ENCODE data around the gene ZNF616. TPM values are rescaled to one million over a fixed set of nuclear protein-coding genes. Genes with fewer than 3 reads are reported as not detected.

ZNF616 gene
- total RNA-seq, 1 donor from 2014 or later = 5.6 TPM

- DNase-seq = no peak
- no peaks in the 10 kb centered on the region for H3K4me1 ChIP-seq
- H3K27ac ChIP-seq (replicated peaks) = no peak overlapping the region
- peaks cover 100% of the 10 kb centered on the region for H3K36me3 ChIP-seq
- H3K9me3 ChIP-seq (replicated peaks) = peaks cover 100% of the 10 kb centered on the region
- intact Hi-C loops (cut with micrococcal nuclease) = no loop called here
- TF ChIP-seq CTCF (IDR thresholded peaks at IDR 0.05; ENCODE audit: borderline replicate concordance) = no peak
- no peak overlapping the region for H3K4me3 ChIP-seq
- no peaks in the 10 kb centered on the region for H3K27me3 ChIP-seq (ENCODE audit: low read depth)
Observed at GRCh38 chr19:52120286-52120685, 19.5 kb downstream of the ZNF616 start.

- intact Hi-C loops (cut with micrococcal nuclease) = no loop called here
- H3K4me3 ChIP-seq = no peak overlapping the region
Observed at GRCh38 chr19:52115526-52116053, 24.1 kb downstream of the ZNF616 start.

GRCh38 chr19:52114691-52115090 is 25.0 kb downstream of the ZNF616 start:
- Histone ChIP-seq H3K4me3 (no peak overlapping the region), H3K9me3 (replicated peaks) (peaks cover 100% of the 10 kb centered on the region), H3K36me3 (peaks cover 65% of the 10 kb centered on the region), H3K27me3 (ENCODE audit: low read depth) (no peaks in the 10 kb centered on the region), H3K27ac (replicated peaks) (no peak overlapping the region), H3K4me1 (no peaks in the 10 kb centered on the region)
- intact Hi-C loops (cut with micrococcal nuclease) = no loop called here
- DNase-seq = no peak
- TF ChIP-seq CTCF (IDR thresholded peaks at IDR 0.05; ENCODE audit: borderline replicate concordance) = no peak

More at GRCh38 chr19:52115526-52116053, 24.1 kb downstream of the ZNF616 start:
- no peak for DNase-seq
- no peak for TF ChIP-seq CTCF (IDR thresholded peaks at IDR 0.05; ENCODE audit: borderline replicate concordance)
- peaks cover 74% of the 10 kb centered on the region for H3K36me3 ChIP-seq
- peaks cover 100% of the 10 kb centered on the region for H3K9me3 ChIP-seq (replicated peaks)
- no peaks in the 10 kb centered on the region for H3K27me3 ChIP-seq (ENCODE audit: low read depth)
- no peaks in the 10 kb centered on the region for H3K4me1 ChIP-seq
- no peak overlapping the region for H3K27ac ChIP-seq (replicated peaks)

GRCh38 chr19:52112624-52113023 is 27.1 kb downstream of the ZNF616 start:
- Histone ChIP-seq H3K27ac (replicated peaks) (no peak overlapping the region), H3K27me3 (ENCODE audit: low read depth) (no peaks in the 10 kb centered on the region), H3K36me3 (peaks cover 45% of the 10 kb centered on the region), H3K4me1 (no peaks in the 10 kb centered on the region), H3K4me3 (no peak overlapping the region), H3K9me3 (replicated peaks) (peaks cover 100% of the 10 kb centered on the region)
- TF ChIP-seq CTCF (IDR thresholded peaks at IDR 0.05; ENCODE audit: borderline replicate concordance) = no peak
- DNase-seq = no peak
- intact Hi-C loops (cut with micrococcal nuclease) = no loop called here

- Histone ChIP-seq H3K4me1 (no peaks in the 10 kb centered on the region), H3K9me3 (replicated peaks) (peaks cover 100% of the 10 kb centered on the region), H3K27me3 (ENCODE audit: low read depth) (no peaks in the 10 kb centered on the region), H3K36me3 (peaks cover 26% of the 10 kb centered on the region), H3K27ac (replicated peaks) (no peak overlapping the region), H3K4me3 (no peak overlapping the region)
- intact Hi-C loops (cut with micrococcal nuclease) = no loop called here
- no peak for DNase-seq
- no peak for TF ChIP-seq CTCF (IDR thresholded peaks at IDR 0.05; ENCODE audit: borderline replicate concordance)
Observed at GRCh38 chr19:52110780-52111179, 29.0 kb downstream of the ZNF616 start.
